Measurements from ENCODE around the gene FHAD1.
A peak's percentile ranks its signal among the peaks of the same experiment; 100 is the strongest.

Gene FHAD1

GRCh38 chr1:15299179-15299578, 52.2 kb downstream of the FHAD1 start:
- TF ChIP-seq CREB1 (IDR thresholded peaks at IDR 0.05; ENCODE audit: low read depth) (no peak), TCF12 (IDR thresholded peaks at IDR 0.05; ENCODE audit: low read depth) (no peak), EGR1 (IDR thresholded peaks at IDR 0.05) (no peak), CEBPB (IDR thresholded peaks at IDR 0.05) (no peak), EP300 (IDR thresholded peaks at IDR 0.05; ENCODE audit: borderline replicate concordance) (no peak), USF1 (IDR thresholded peaks at IDR 0.05) (no peak), YY1 (IDR thresholded peaks at IDR 0.05; ENCODE audit: low read depth) (no peak)
- TF ChIP-seq, protein P1, sequence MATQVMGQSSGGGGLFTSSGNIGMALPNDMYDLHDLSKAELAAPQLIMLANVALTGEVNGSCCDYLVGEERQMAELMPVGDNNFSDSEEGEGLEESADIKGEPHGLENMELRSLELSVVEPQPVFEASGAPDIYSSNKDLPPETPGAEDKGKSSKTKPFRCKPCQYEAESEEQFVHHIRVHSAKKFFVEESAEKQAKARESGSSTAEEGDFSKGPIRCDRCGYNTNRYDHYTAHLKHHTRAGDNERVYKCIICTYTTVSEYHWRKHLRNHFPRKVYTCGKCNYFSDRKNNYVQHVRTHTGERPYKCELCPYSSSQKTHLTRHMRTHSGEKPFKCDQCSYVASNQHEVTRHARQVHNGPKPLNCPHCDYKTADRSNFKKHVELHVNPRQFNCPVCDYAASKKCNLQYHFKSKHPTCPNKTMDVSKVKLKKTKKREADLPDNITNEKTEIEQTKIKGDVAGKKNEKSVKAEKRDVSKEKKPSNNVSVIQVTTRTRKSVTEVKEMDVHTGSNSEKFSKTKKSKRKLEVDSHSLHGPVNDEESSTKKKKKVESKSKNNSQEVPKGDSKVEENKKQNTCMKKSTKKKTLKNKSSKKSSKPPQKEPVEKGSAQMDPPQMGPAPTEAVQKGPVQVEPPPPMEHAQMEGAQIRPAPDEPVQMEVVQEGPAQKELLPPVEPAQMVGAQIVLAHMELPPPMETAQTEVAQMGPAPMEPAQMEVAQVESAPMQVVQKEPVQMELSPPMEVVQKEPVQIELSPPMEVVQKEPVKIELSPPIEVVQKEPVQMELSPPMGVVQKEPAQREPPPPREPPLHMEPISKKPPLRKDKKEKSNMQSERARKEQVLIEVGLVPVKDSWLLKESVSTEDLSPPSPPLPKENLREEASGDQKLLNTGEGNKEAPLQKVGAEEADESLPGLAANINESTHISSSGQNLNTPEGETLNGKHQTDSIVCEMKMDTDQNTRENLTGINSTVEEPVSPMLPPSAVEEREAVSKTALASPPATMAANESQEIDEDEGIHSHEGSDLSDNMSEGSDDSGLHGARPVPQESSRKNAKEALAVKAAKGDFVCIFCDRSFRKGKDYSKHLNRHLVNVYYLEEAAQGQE (IDR thresholded peaks at IDR 0.05; ENCODE audit: low read depth), result no peak

DNA sequence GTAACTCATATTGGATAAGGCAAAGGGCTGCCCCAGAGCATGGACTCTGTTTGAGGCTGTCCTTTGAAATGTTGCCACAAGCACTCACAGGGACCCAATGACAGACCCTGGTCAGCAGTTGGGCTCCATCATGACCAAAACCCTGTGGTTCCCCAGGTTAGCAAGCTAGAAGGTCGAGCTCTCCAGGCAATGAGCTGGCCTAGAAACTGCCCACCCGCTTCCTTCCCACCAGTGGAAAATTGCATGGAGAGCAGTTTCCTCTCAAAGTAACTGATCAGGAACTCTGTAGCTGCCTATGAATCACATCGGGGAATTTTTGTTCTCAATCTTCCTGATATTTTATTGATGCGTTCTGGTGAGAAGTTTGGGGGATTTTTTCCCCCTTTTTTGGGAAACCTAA, 52.8 kb downstream of the FHAD1 start:
- TF ChIP-seq CREB1 (IDR thresholded peaks at IDR 0.05; ENCODE audit: low read depth), result no peak
- TF ChIP-seq TEAD4 (IDR thresholded peaks at IDR 0.05), result no peak
- no peak for TF ChIP-seq FOXM1 (IDR thresholded peaks at IDR 0.05; ENCODE audit: borderline replicate concordance, low read depth)
- TF ChIP-seq NFIC (IDR thresholded peaks at IDR 0.05), result no peak
- no peak for TF ChIP-seq TCF12 (IDR thresholded peaks at IDR 0.05; ENCODE audit: low read depth)
- no peak for TF ChIP-seq EGR1 (IDR thresholded peaks at IDR 0.05)
- TF ChIP-seq ZBTB7A (IDR thresholded peaks at IDR 0.05; ENCODE audit: low read depth), result no peak
- TF ChIP-seq RAD21 (IDR thresholded peaks at IDR 0.05; ENCODE audit: low read depth), result no peak
- no peak for TF ChIP-seq TAF1 (IDR thresholded peaks at IDR 0.05; ENCODE audit: low read depth)
- no peak for TF ChIP-seq USF1 (IDR thresholded peaks at IDR 0.05)
- TF ChIP-seq, protein P2, sequence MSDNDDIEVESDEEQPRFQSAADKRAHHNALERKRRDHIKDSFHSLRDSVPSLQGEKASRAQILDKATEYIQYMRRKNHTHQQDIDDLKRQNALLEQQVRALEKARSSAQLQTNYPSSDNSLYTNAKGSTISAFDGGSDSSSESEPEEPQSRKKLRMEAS (IDR thresholded peaks at IDR 0.05), result no peak

DNA sequence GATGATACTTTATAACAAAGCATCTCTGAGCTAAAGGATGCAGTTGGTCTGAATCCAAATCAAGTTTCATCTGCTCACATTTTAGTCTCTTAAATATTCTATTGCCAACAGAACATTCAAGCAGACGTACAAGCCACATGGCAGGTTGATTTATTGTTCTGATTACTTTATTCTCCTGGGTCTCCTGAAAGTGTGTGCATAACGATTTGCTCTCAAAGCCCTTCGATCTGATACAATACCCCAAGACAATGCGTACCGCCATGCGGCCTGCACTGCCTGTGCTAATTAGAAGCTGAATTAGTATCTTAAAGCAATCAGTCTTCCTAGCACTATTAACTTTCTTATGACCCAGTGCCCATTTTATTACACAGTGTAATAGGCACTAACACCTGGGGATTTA, 56.9 kb downstream of the FHAD1 start:
- TF ChIP-seq, protein P1 (IDR thresholded peaks at IDR 0.05; ENCODE audit: low read depth), result no peak
- TF ChIP-seq EP300 (IDR thresholded peaks at IDR 0.05; ENCODE audit: borderline replicate concordance) (no peak), USF1 (IDR thresholded peaks at IDR 0.05) (no peak), TAF1 (IDR thresholded peaks at IDR 0.05; ENCODE audit: low read depth) (no peak), EGR1 (IDR thresholded peaks at IDR 0.05) (no peak), YY1 (IDR thresholded peaks at IDR 0.05; ENCODE audit: low read depth) (no peak), ZBTB7A (IDR thresholded peaks at IDR 0.05; ENCODE audit: low read depth) (no peak), FOXM1 (IDR thresholded peaks at IDR 0.05; ENCODE audit: borderline replicate concordance, low read depth) (no peak), TCF12 (IDR thresholded peaks at IDR 0.05; ENCODE audit: low read depth) (no peak), TEAD4 (IDR thresholded peaks at IDR 0.05) (no peak), RAD21 (IDR thresholded peaks at IDR 0.05; ENCODE audit: low read depth) (no peak), NFIC (IDR thresholded peaks at IDR 0.05) (no peak), CEBPB (IDR thresholded peaks at IDR 0.05) (no peak), CREB1 (IDR thresholded peaks at IDR 0.05; ENCODE audit: low read depth) (no peak)
- TF ChIP-seq, protein P2 (IDR thresholded peaks at IDR 0.05), result no peak

DNA sequence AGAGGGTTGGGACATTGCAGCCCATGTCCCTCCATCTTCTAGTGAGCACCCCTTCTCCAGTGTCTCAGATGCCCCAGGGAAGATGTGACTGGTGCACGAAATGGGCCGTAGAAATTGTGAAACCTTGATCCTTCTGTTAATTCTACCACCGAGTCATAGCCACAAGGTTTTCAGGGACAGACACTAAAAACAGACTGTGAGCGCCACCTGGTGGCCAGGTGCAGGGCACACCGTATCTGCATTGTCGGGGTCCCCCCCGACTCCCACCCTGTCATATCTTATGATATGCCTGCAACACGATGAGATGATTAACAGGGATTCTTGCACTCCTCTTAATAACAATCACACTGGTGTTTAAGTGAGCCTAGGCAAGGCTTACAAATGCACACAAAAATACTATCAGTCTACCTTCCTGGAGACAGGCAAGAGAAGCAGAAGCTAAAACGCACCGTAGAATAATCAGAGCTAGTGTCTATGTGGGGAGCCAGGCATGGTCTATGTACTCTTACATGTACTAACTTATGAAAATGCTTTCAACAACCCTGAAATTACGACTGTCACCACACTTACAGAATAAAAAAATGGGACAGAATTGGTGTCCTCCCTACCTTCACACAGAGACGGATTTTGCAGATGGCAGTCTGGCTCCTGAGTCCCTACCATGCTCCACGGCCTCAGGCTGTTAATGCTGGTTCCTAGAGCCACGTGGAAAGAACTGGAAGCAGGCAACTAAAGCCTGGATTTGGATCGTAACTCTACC, 57.9 kb downstream of the FHAD1 start:
- peak; percentile 80 for TF ChIP-seq RAD21 (IDR thresholded peaks at IDR 0.05; ENCODE audit: low read depth)
- TF ChIP-seq ZBTB7A (IDR thresholded peaks at IDR 0.05; ENCODE audit: low read depth), result peak; percentile 86; the same call in 1 of the 2 replicates
- no peak for TF ChIP-seq CREB1 (IDR thresholded peaks at IDR 0.05; ENCODE audit: low read depth)
- no peak for TF ChIP-seq TEAD4 (IDR thresholded peaks at IDR 0.05)
- TF ChIP-seq CEBPB (IDR thresholded peaks at IDR 0.05), result no peak

DNA sequence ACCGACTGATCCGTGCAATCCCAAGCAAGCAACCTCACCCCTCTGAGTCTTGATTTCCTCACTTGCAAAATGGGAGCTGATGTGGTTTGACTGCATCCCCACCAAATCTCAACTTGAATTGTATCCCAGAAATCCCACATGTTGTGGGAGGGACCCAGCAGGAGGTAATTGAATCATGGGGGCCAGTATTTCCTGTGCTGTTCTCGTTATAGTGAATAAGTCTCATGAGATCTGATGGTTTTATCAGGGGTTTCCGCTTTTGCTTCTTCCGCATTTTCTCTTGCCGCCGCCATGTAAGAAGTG, 58.4 kb downstream of the FHAD1 start:
- TF ChIP-seq, protein P2 (IDR thresholded peaks at IDR 0.05), result no peak
- TF ChIP-seq RAD21 (IDR thresholded peaks at IDR 0.05; ENCODE audit: low read depth), result no peak
- TF ChIP-seq FOXM1 (IDR thresholded peaks at IDR 0.05; ENCODE audit: borderline replicate concordance, low read depth), result no peak
- TF ChIP-seq EGR1 (IDR thresholded peaks at IDR 0.05), result no peak
- TF ChIP-seq TAF1 (IDR thresholded peaks at IDR 0.05; ENCODE audit: low read depth), result no peak
- no peak for TF ChIP-seq CREB1 (IDR thresholded peaks at IDR 0.05; ENCODE audit: low read depth)
- no peak for TF ChIP-seq TCF12 (IDR thresholded peaks at IDR 0.05; ENCODE audit: low read depth)
- no peak for TF ChIP-seq NFIC (IDR thresholded peaks at IDR 0.05)
- no peak for TF ChIP-seq TEAD4 (IDR thresholded peaks at IDR 0.05)
- no peak for TF ChIP-seq YY1 (IDR thresholded peaks at IDR 0.05; ENCODE audit: low read depth)
- no peak for TF ChIP-seq CEBPB (IDR thresholded peaks at IDR 0.05)
- TF ChIP-seq, protein P1 (IDR thresholded peaks at IDR 0.05; ENCODE audit: low read depth), result no peak
- TF ChIP-seq ZBTB7A (IDR thresholded peaks at IDR 0.05; ENCODE audit: low read depth), result no peak
- TF ChIP-seq USF1 (IDR thresholded peaks at IDR 0.05), result no peak
- TF ChIP-seq EP300 (IDR thresholded peaks at IDR 0.05; ENCODE audit: borderline replicate concordance), result no peak
